Measurements from ENCODE around the gene MMP21.

MMP21 gene

GRCh38 chr10:125769175-125769574, 6.4 kb downstream of the MMP21 start:
- no peak overlapping the region for H3K4me2 ChIP-seq (ENCODE audit: insufficient read depth, low read length)
- H3K9me3 ChIP-seq (ENCODE audit: insufficient read depth, low read length, severe bottlenecking), result no peaks in the 10 kb centered on the region
- H3K27ac ChIP-seq (ENCODE audit: low read length), result no peak overlapping the region
- H3K4me3 ChIP-seq (ENCODE audit: low read depth in 1 of 2, low read length in 2 of 2), result no peak overlapping the region
- no peaks in the 10 kb centered on the region for H3K79me2 ChIP-seq (ENCODE audit: insufficient read depth, low read length)
- H3K4me1 ChIP-seq (ENCODE audit: insufficient read depth, low read length), result no peaks in the 10 kb centered on the region
- ATAC-seq (ENCODE audit: insufficient read depth, low read depth) (no peak), DNase-seq (no peak)
- TF ChIP-seq EZH2 (IDR thresholded peaks at IDR 0.05; ENCODE audit: borderline replicate concordance, low read depth, low read length, severe bottlenecking) (no peak), CTCF (IDR thresholded peaks at IDR 0.05; ENCODE audit: borderline replicate concordance, extremely low read depth, low read length, poor library complexity, severe bottlenecking) (no peak)
- no peaks in the 10 kb centered on the region for H4K20me1 ChIP-seq (ENCODE audit: insufficient read depth, low read length)
- H3K36me3 ChIP-seq (ENCODE audit: insufficient read depth, low read length), result peaks cover 22% of the 10 kb centered on the region
- no peak overlapping the region for H2AFZ ChIP-seq (ENCODE audit: low read depth, low read length)
- no peaks in the 10 kb centered on the region for H3K27me3 ChIP-seq (ENCODE audit: insufficient read depth, low read length, poor library complexity)
- H3K9ac ChIP-seq (ENCODE audit: low read depth, low read length), result no peak overlapping the region

GRCh38 chr10:125768219-125768855, 7.3 kb downstream of the MMP21 start:
- H3K79me2 ChIP-seq (ENCODE audit: insufficient read depth, low read length), result no peaks in the 10 kb centered on the region
- no peak overlapping the region for H3K9ac ChIP-seq (ENCODE audit: low read depth, low read length)
- no peak overlapping the region for H3K4me2 ChIP-seq (ENCODE audit: insufficient read depth, low read length)
- no peaks in the 10 kb centered on the region for H3K27me3 ChIP-seq (ENCODE audit: insufficient read depth, low read length, poor library complexity)
- no peak for ATAC-seq (ENCODE audit: insufficient read depth, low read depth)
- H3K36me3 ChIP-seq (ENCODE audit: insufficient read depth, low read length), result peaks cover 29% of the 10 kb centered on the region
- no peak overlapping the region for H3K4me3 ChIP-seq (ENCODE audit: low read depth in 1 of 2, low read length in 2 of 2)
- H4K20me1 ChIP-seq (ENCODE audit: insufficient read depth, low read length), result no peaks in the 10 kb centered on the region
- H2AFZ ChIP-seq (ENCODE audit: low read depth, low read length), result no peak overlapping the region
- H3K9me3 ChIP-seq (ENCODE audit: insufficient read depth, low read length, severe bottlenecking), result no peaks in the 10 kb centered on the region
- TF ChIP-seq EZH2 (IDR thresholded peaks at IDR 0.05; ENCODE audit: borderline replicate concordance, low read depth, low read length, severe bottlenecking), result no peak
- TF ChIP-seq CTCF (IDR thresholded peaks at IDR 0.05; ENCODE audit: borderline replicate concordance, extremely low read depth, low read length, poor library complexity, severe bottlenecking), result no peak
- H3K27ac ChIP-seq (ENCODE audit: low read length), result no peak overlapping the region
- no peaks in the 10 kb centered on the region for H3K4me1 ChIP-seq (ENCODE audit: insufficient read depth, low read length)
- no peak for DNase-seq

GRCh38 chr10:125766511-125766910, 9.1 kb downstream of the MMP21 start:
- Histone ChIP-seq H4K20me1 (ENCODE audit: insufficient read depth, low read length) (no peaks in the 10 kb centered on the region), H3K79me2 (ENCODE audit: insufficient read depth, low read length) (no peaks in the 10 kb centered on the region), H3K27me3 (ENCODE audit: insufficient read depth, low read length, poor library complexity) (no peaks in the 10 kb centered on the region), H3K9me3 (ENCODE audit: insufficient read depth, low read length, severe bottlenecking) (no peaks in the 10 kb centered on the region), H2AFZ (ENCODE audit: low read depth, low read length) (no peak overlapping the region), H3K36me3 (ENCODE audit: insufficient read depth, low read length) (peaks cover 48% of the 10 kb centered on the region), H3K4me1 (ENCODE audit: insufficient read depth, low read length) (no peaks in the 10 kb centered on the region), H3K27ac (ENCODE audit: low read length) (no peak overlapping the region), H3K4me3 (ENCODE audit: low read depth in 1 of 2, low read length in 2 of 2) (no peak overlapping the region), H3K4me2 (ENCODE audit: insufficient read depth, low read length) (no peak overlapping the region), H3K9ac (ENCODE audit: low read depth, low read length) (no peak overlapping the region)
- no peak for TF ChIP-seq EZH2 (IDR thresholded peaks at IDR 0.05; ENCODE audit: borderline replicate concordance, low read depth, low read length, severe bottlenecking)
- TF ChIP-seq CTCF (IDR thresholded peaks at IDR 0.05; ENCODE audit: borderline replicate concordance, extremely low read depth, low read length, poor library complexity, severe bottlenecking), result no peak
- no peak for DNase-seq
- ATAC-seq (ENCODE audit: insufficient read depth, low read depth), result no peak

Data from DND-41 (cell line).